Caco-2 (cell line): ENCODE results near the gene KLRK1. TPM values are rescaled to one million over a fixed set of nuclear protein-coding genes. Genes with fewer than 3 reads are reported as not detected.
"Not testable (repeated sequence)": the region's sequence is repeated elsewhere in the genome, so short reads cannot be mapped to it uniquely, and the experiment has no call there.

Experiments used
- BruUV-seq: library from RNA; stranded (reverse); fragments of 400-500 nt; replicated peaks from 2 replicates; lab custom pipeline; 2021; lab: Mats Ljungman, UMichigan
- CTCF ChIA-PET: fragments of 300-600 bp; sonication (Branson Sonifier 250); formaldehyde crosslinking; loops from one replicate; lab custom pipeline; 2022; ENCODE audit warnings: antibody characterized with exemption; lab: Charles Lee
- POLR2A ChIA-PET: fragments of 300-600 bp; sonication (Branson Sonifier 250); formaldehyde crosslinking; loops from one replicate; lab custom pipeline; 2022; ENCODE audit warnings: antibody characterized with exemption; lab: Charles Lee
- DNase-seq, 2 experiments: peaks; one replicate each; pipeline versions ENCODE4 v3.0.0 to v3.0.0-alpha.2; 2020 to 2022
- H3K27me3 ChIP-seq: replicated peaks from 2 replicates; pipeline ENCODE4 v1.6.0; 2011; ENCODE audit warnings: low read length; ENCODE audit not compliant: control insufficient read depth, insufficient read depth
- H3K36me3 ChIP-seq: 2 replicates; pipeline ENCODE4 v1.5.1; 2011; ENCODE audit warnings: low read length; ENCODE audit not compliant: control insufficient read depth, insufficient read depth
- H3K4me1 ChIP-seq: fragments of 250-450 bp; sonication (Bioruptor Pico); 2 replicates; pipeline ENCODE4 v1.5.1; 2020; ENCODE audit warnings: mild to moderate bottlenecking
- H3K4me3 ChIP-seq: 2 replicates; pipeline ENCODE4 v1.5.1; 2011; ENCODE audit warnings: low read depth, mild to moderate bottlenecking, control low read depth, low read length
- H3K9me3 ChIP-seq: fragments of 250-450 bp; sonication (Bioruptor Pico); 2 replicates; pipeline ENCODE4 v1.5.1; 2020; ENCODE audit warnings: mild to moderate bottlenecking, moderate library complexity
- H3K27ac Mint-ChIP-seq: one replicate; pipeline ENCODE4 v1.8.0; 2022; ENCODE audit warnings: mixed read lengths; ENCODE audit not compliant: unreplicated experiment
- H3K27me3 Mint-ChIP-seq: one replicate; pipeline ENCODE4 v1.8.0; 2022; ENCODE audit warnings: mixed read lengths; ENCODE audit not compliant: insufficient read depth, unreplicated experiment
- H3K36me3 Mint-ChIP-seq: one replicate; pipeline ENCODE4 v1.8.0; 2022; ENCODE audit warnings: mild to moderate bottlenecking, mixed read lengths; ENCODE audit not compliant: insufficient read depth, unreplicated experiment
- H3K4me1 Mint-ChIP-seq: one replicate; pipeline ENCODE4 v1.8.0; 2022; ENCODE audit warnings: low read depth, mixed read lengths; ENCODE audit not compliant: unreplicated experiment
- H3K4me3 Mint-ChIP-seq: one replicate; pipeline ENCODE4 v1.8.0; 2022; ENCODE audit warnings: mild to moderate bottlenecking, moderate library complexity, mixed read lengths; ENCODE audit not compliant: unreplicated experiment
- H3K9me3 Mint-ChIP-seq: one replicate; pipeline ENCODE4 v1.8.0; 2022; ENCODE audit warnings: mixed read lengths; ENCODE audit not compliant: unreplicated experiment
- intact Hi-C: fragments of 100-400 bp; cut with micrococcal nuclease; formaldehyde crosslinking; loops from one replicate; pipeline ENCODE4 v1.10.0; 2022; ENCODE audit not compliant: unreplicated experiment
- total RNA-seq: library from RNA; stranded (reverse); gene quantifications from 2 replicates; pipeline ENCODE4 v1.2.3, GENCODE V29; 2022
- TF ChIP-seq, protein P1 (sequence below), 2 experiments: fragments of 200-600 bp in 1 of 2; IDR thresholded peaks; 1 replicate in 1 of 2; 2 replicates in 1 of 2; pipeline versions ENCODE4 v1.5.1 to v1.8.0; 2011 to 2022; ENCODE audit warnings: antibody characterized with exemption in 1 of 2, control low read depth in 1 of 2, inconsistent platforms in 1 of 2, low read depth in 1 of 2, low read length in 1 of 2, mild to moderate bottlenecking in 1 of 2, moderate library complexity in 1 of 2; ENCODE audit not compliant: insufficient read depth in 1 of 2, severe bottlenecking in 1 of 2, unreplicated experiment in 1 of 2

The KLRK1 gene
- total RNA-seq, 1 experiment from 2014 or later, result 0.18 TPM

DNA sequence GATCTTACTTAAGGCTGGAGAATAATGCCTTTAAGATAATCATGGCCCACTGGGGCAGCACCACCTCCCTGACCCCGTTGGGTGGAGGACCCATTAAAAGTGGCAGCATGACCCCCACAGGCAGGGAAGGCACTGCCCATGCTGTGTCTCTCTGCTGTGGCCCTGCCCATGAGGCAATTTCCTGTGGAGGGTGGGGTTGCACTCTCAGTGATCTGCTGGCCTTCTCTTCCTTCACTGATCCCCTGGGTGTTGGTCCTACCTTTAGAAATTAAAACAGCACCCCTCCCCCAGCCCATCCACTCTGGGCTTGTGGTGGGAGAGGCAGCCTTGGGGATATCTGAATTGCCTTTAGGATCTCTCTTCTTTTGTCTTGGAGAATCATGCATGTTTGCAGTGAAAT lies 17.3 kb downstream of the KLRK1 start:
- peak; percentile 52 to 61 for DNase-seq
- H3K9me3 Mint-ChIP-seq, result peaks cover 27% of the 10 kb centered on the region
- intact Hi-C loops, result loop anchor here (1.0 kb wide), 2 partner anchors 11 to 23 kb away; no protein-coding TSS in a partner anchor
- TF ChIP-seq, protein P1, sequence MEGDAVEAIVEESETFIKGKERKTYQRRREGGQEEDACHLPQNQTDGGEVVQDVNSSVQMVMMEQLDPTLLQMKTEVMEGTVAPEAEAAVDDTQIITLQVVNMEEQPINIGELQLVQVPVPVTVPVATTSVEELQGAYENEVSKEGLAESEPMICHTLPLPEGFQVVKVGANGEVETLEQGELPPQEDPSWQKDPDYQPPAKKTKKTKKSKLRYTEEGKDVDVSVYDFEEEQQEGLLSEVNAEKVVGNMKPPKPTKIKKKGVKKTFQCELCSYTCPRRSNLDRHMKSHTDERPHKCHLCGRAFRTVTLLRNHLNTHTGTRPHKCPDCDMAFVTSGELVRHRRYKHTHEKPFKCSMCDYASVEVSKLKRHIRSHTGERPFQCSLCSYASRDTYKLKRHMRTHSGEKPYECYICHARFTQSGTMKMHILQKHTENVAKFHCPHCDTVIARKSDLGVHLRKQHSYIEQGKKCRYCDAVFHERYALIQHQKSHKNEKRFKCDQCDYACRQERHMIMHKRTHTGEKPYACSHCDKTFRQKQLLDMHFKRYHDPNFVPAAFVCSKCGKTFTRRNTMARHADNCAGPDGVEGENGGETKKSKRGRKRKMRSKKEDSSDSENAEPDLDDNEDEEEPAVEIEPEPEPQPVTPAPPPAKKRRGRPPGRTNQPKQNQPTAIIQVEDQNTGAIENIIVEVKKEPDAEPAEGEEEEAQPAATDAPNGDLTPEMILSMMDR (IDR thresholded peaks at IDR 0.05; ENCODE audit: insufficient read depth in 1 of 2, low read depth in 1 of 2, low read length in 1 of 2, severe bottlenecking in 1 of 2, unreplicated experiment in 1 of 2), result no peak
- H3K9me3 ChIP-seq, result peaks cover 17% of the 10 kb centered on the region
- H3K4me1 Mint-ChIP-seq, result peaks cover 40% of the 10 kb centered on the region
- ChIA-PET POLR2A (no interaction called here), CTCF (no interaction called here)
- H3K27me3 ChIP-seq, result no peaks in the 10 kb centered on the region
- H3K36me3 Mint-ChIP-seq, result peaks cover 7% of the 10 kb centered on the region
- no TSS peak for BruUV-seq
- H3K27me3 Mint-ChIP-seq, result no peaks in the 10 kb centered on the region
- peaks cover 27% of the 10 kb centered on the region for H3K4me1 ChIP-seq
- H3K36me3 ChIP-seq, result no peaks in the 10 kb centered on the region; the same call in 1 of the 2 replicates
- H3K4me3 Mint-ChIP-seq, result peak overlapping the region; percentile 62
- peak overlapping the region; percentile 52 for H3K27ac Mint-ChIP-seq
- no peak overlapping the region for H3K4me3 ChIP-seq

DNA sequence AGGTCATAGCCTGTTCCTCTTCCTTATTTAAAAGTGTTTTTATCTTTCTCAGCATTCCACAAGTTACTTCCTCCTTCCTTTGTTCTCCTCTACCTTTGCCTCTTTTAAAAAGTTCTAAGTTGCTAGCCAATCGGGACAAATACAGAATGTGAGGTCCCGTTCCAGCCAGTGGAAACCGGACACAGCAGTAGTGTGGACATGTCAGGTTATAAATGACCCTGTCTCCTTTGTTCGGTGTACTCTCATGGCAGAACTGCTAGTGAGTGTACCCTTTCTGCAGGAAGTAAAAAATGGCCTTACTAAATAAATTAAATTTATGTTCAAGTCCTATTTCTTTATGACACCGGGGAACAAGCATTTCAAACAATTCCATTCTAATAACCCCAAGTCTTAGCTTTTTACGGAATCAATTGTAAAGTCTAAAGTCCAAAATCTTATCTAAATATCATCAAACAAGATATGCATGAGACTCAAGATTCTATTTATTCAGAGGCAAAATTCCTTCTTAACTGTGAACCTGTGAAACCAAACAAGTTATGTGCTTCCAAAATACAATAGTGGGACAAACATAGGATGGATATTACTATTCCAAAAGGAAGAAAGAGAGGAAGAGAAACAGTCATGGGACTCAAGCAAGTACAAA lies 17.8 kb downstream of the KLRK1 start:
- H3K27me3 Mint-ChIP-seq, H3K27me3 ChIP-seq, H3K36me3 ChIP-seq, CTCF ChIA-PET, H3K36me3 Mint-ChIP-seq, POLR2A ChIA-PET, H3K4me3 ChIP-seq: not testable (repeated sequence)
- Mint-ChIP-seq H3K9me3 (peaks cover 27% of the 10 kb centered on the region), H3K4me1 (peaks cover 40% of the 10 kb centered on the region), H3K27ac (peak overlapping the region; percentile 52), H3K4me3 (peak overlapping the region; percentile 62)
- peak in 1 of 2 experiments; percentile 59 for DNase-seq
- Histone ChIP-seq H3K9me3 (peaks cover 21% of the 10 kb centered on the region), H3K4me1 (peaks cover 30% of the 10 kb centered on the region)
- TSS peak; percentile 95 for BruUV-seq
- intact Hi-C loops, result loop anchor here (1.0 kb wide), 2 partner anchors 11 to 23 kb away; no protein-coding TSS in a partner anchor

DNA sequence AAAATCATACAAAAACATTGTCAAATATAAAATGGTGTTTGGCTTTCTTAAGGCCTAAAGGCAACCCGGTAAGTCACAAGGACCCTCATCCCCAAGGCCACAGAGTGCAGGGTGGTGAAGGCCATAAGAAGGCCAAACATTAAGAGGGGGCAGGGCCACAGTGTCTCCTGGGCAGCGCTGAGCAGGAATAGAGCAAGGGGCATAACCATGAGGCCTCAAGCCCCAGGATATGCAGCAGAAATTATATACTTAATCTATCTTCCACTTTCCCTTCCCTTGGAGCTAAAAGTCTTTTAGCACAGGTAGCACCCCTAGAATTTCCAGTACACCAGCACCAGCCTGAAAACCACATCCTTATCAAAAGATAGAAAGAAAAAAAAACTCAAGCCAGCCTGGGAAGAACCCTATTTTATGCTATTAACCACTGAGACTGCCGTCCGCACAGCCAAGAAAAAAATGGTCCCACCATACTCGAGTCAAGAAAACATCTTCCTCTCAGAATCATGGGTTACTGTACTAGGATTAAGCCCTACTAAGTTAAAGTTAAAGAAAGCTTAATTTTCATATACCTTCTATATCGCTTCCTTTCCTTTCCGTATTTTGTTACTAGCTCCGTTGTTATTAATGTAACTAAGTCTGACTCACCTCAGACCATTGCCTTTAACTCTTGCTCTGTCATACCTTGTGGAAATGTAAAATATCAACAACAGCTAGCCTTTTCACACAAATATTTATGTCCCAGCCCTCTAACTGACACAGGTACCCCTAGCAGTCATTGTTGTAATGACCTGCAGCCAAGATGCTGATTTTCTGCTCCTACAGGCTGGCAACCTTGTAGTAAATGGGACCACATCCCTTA lies 20.1 kb downstream of the KLRK1 start:
- Mint-ChIP-seq H3K4me1 (peaks cover 40% of the 10 kb centered on the region), H3K27ac (peak overlapping the region; percentile 30), H3K4me3 (no peak overlapping the region), H3K27me3 (no peaks in the 10 kb centered on the region), H3K36me3 (peaks cover 7% of the 10 kb centered on the region), H3K9me3 (peaks cover 27% of the 10 kb centered on the region)
- TF ChIP-seq, protein P1 (IDR thresholded peaks at IDR 0.05; ENCODE audit: insufficient read depth in 1 of 2, low read depth in 1 of 2, low read length in 1 of 2, severe bottlenecking in 1 of 2, unreplicated experiment in 1 of 2), result no peak
- H3K36me3 ChIP-seq, result no peaks in the 10 kb centered on the region; the same call in 1 of the 2 replicates
- ChIA-PET POLR2A (no interaction called here), CTCF (no interaction called here)
- peaks cover 18% of the 10 kb centered on the region for H3K9me3 ChIP-seq
- intact Hi-C loops, result loop anchor here (10.0 kb wide), 1 partner anchor 135 kb away; no protein-coding TSS in a partner anchor
- H3K4me1 ChIP-seq, result peaks cover 48% of the 10 kb centered on the region
- no peak overlapping the region for H3K4me3 ChIP-seq
- no TSS peak for BruUV-seq
- no peaks in the 10 kb centered on the region for H3K27me3 ChIP-seq
- no peak for DNase-seq
